K562 (cell line): Measurements from ENCODE around the gene USP19. TPM values are rescaled to one million over a fixed set of nuclear protein-coding genes. Genes with fewer than 3 reads are reported as not detected.

Source experiments
- ARHGAP35 ChIP-seq: fragments of 450-650 bp; IDR thresholded peaks from 2 replicates; pipeline ENCODE4 v1.6.1; 2018; ENCODE audit not compliant: partially characterized antibody
- ARNT ChIP-seq, 2 experiments: fragments of 450-650 bp; IDR thresholded peaks; 2 replicates each; pipeline ENCODE4 v1.6.1; 2016; ENCODE audit warnings: mild to moderate bottlenecking in 1 of 2
- BHLHE40 ChIP-seq: IDR thresholded peaks from 2 replicates; pipeline ENCODE4 v1.6.1; 2011; ENCODE audit warnings: low read length, improper control_type of control experiment
- CBFB ChIP-seq: sonication (generic); formaldehyde crosslinking; IDR thresholded peaks from 2 replicates; pipeline ENCODE4 v1.4.0; 2020; ENCODE audit warnings: mild to moderate bottlenecking, missing genetic modification reagents
- CBX1 ChIP-seq: sonication (generic); IDR thresholded peaks from 2 replicates; pipeline ENCODE4 v1.6.1; 2016; ENCODE audit warnings: antibody characterized with exemption, low read depth, mild to moderate bottlenecking
- GABPB2 ChIP-seq: fragments of 250-450 bp; sonication (Bioruptor Pico); conservative IDR thresholded peaks from 2 replicates; pipeline ENCODE4 v1.5.1; 2021; ENCODE audit warnings: mild to moderate bottlenecking
- HDAC2 ChIP-seq: fragments of 450-650 bp; IDR thresholded peaks from 2 replicates; pipeline ENCODE4 v1.6.1; 2016; ENCODE audit warnings: mild to moderate bottlenecking
- HDAC6 ChIP-seq: IDR thresholded peaks from 2 replicates; pipeline ENCODE4 v1.6.1; 2012; ENCODE audit warnings: low read depth, mild to moderate bottlenecking, control low read depth, inconsistent platforms, low read length, moderate library complexity
- KLF10 ChIP-seq: fragments of 250-450 bp; sonication (Bioruptor Pico); IDR thresholded peaks from 2 replicates; pipeline ENCODE4 v1.6.1; 2021; ENCODE audit warnings: matching md5 sums
- MCM5 ChIP-seq: fragments of 450-650 bp; IDR thresholded peaks from 2 replicates; pipeline ENCODE4 v1.6.1; 2016; ENCODE audit warnings: low read depth
- MLLT1 ChIP-seq, 2 experiments: fragments of 450-650 bp; IDR thresholded peaks; 2 replicates each; pipeline ENCODE4 v1.6.1; 2016
- MTA3 ChIP-seq: fragments of 450-650 bp; formaldehyde crosslinking; IDR thresholded peaks from 2 replicates; pipeline ENCODE4 v1.6.1; 2017; ENCODE audit warnings: mild to moderate bottlenecking, borderline replicate concordance
- MYC ChIP-seq, 2 experiments: fragments of 250-450 bp in 1 of 2; sonication (Bioruptor Pico) in 1 of 2; IDR thresholded peaks; 2 replicates each; pipeline versions ENCODE4 v1.5.1 to v1.6.1; 2012 to 2021; ENCODE audit warnings: low read depth in 2 of 2, borderline replicate concordance in 1 of 2, improper control_type of control experiment in 1 of 2, low read length in 1 of 2, mild to moderate bottlenecking in 1 of 2, moderate library complexity in 1 of 2
- NFXL1 ChIP-seq: fragments of 450-650 bp; formaldehyde crosslinking; IDR thresholded peaks from 2 replicates; pipeline ENCODE4 v1.4.0; 2021; ENCODE audit warnings: mild to moderate bottlenecking
- NR2C1 ChIP-seq, 2 experiments: fragments of 450-650 bp; IDR thresholded peaks; 2 replicates each; pipeline ENCODE4 v1.6.1; 2017; ENCODE audit warnings: mild to moderate bottlenecking in 2 of 2, antibody characterized with exemption in 1 of 2, inconsistent platforms in 1 of 2, missing compliant biosample characterization in 1 of 2, missing genetic modification characterization in 1 of 2
- PTTG1 ChIP-seq: fragments of 450-650 bp; IDR thresholded peaks from 2 replicates; pipeline ENCODE4 v1.6.1; 2016; ENCODE audit warnings: low read depth, mild to moderate bottlenecking, missing genetic modification characterization, missing compliant biosample characterization
- RBFOX2 ChIP-seq: fragments of 200-400 bp; formaldehyde crosslinking; IDR thresholded peaks from 2 replicates; pipeline ENCODE4 v1.6.1; 2017; ENCODE audit warnings: low read depth, mild to moderate bottlenecking, low read length, moderate library complexity
- ZNF12 ChIP-seq: sonication (generic); formaldehyde crosslinking; IDR thresholded peaks from 2 replicates; pipeline ENCODE4 v1.4.0; 2020; ENCODE audit warnings: mild to moderate bottlenecking, missing genetic modification reagents
- ZNF165 ChIP-seq: fragments of 250-450 bp; sonication (Bioruptor Pico); IDR thresholded peaks from 2 replicates; pipeline ENCODE4 v1.4.0; 2020; ENCODE audit warnings: borderline replicate concordance
- ZNF174 ChIP-seq: fragments of 250-450 bp; sonication (Bioruptor Pico); IDR thresholded peaks from 2 replicates; pipeline ENCODE4 v1.4.0; 2020; ENCODE audit warnings: mild to moderate bottlenecking
- ZNF511 ChIP-seq: sonication (generic); formaldehyde crosslinking; IDR thresholded peaks from 2 replicates; pipeline ENCODE4 v1.8.0; 2022; ENCODE audit warnings: mild to moderate bottlenecking, missing genetic modification reagents
- ZNF584 ChIP-seq: fragments of 200-800 bp; sonication (Bioruptor generic); IDR thresholded peaks from 2 replicates; pipeline ENCODE4 v1.6.1; 2016; ENCODE audit warnings: low read depth, mild to moderate bottlenecking, missing genetic modification characterization, missing compliant biosample characterization
- ZNF785 ChIP-seq: fragments of 250-450 bp; sonication (Bioruptor Pico); IDR thresholded peaks from 2 replicates; pipeline ENCODE4 v1.4.0; 2020; ENCODE audit warnings: mild to moderate bottlenecking
- ZNF79 ChIP-seq: fragments of 250-450 bp; sonication (Bioruptor Pico); IDR thresholded peaks from 2 replicates; pipeline ENCODE4 v1.4.0; 2020; ENCODE audit warnings: low read depth, mild to moderate bottlenecking, moderate library complexity
- polyA plus RNA-seq, 8 experiments: library from polyadenylated mRNA; depleted of rRNA in 4 of 8; stranded (reverse) in 5 of 8; unstranded in 3 of 8; fragments of >200 nt; fragmentation: Nextera tagmentation in 2 of 8; fragmentation: Illumina TruSeq in 1 of 8; extraction: Ambion mirVana in 2 of 8; extraction: Trizol in 1 of 8; gene quantifications; 2 replicates each; pipeline versions ENCODE4 v1.2.1 to v1.2.3, GENCODE V29; 2011 to 2014; ENCODE audit warnings: inconsistent platforms in 1 of 8, missing spikeins in 1 of 8
- total RNA-seq, 7 experiments: library from RNA; depleted of rRNA in 6 of 7; stranded (reverse); fragments of >200 nt in 6 of 7; fragmentation: Illumina TruSeq in 2 of 7; extraction: Trizol in 2 of 7; gene quantifications; 2 replicates each; pipeline versions ENCODE4 v1.2.1 to v1.2.3, GENCODE V29; 2011 to 2021; ENCODE audit warnings: low replicate concordance in 1 of 7
- TF ChIP-seq, protein P1 (sequence below): IDR thresholded peaks from 3 replicates; pipeline ENCODE4 v1.6.1; 2011; ENCODE audit warnings: borderline replicate concordance, mild to moderate bottlenecking, moderate library complexity; ENCODE audit not compliant: insufficient read length; ENCODE audit errors: extremely low read depth

The USP19 gene
- total and polyA plus RNA-seq, 9 of the 15 experiments (the other 6 are each of a cell fraction or from before 2014, with no cell fraction given): 0.24 to 65.9 (median 36.9) TPM

GRCh38 chr3:49120438-49121131 lies at the start of gene USP19 (continued):
- TF ChIP-seq, protein P1, sequence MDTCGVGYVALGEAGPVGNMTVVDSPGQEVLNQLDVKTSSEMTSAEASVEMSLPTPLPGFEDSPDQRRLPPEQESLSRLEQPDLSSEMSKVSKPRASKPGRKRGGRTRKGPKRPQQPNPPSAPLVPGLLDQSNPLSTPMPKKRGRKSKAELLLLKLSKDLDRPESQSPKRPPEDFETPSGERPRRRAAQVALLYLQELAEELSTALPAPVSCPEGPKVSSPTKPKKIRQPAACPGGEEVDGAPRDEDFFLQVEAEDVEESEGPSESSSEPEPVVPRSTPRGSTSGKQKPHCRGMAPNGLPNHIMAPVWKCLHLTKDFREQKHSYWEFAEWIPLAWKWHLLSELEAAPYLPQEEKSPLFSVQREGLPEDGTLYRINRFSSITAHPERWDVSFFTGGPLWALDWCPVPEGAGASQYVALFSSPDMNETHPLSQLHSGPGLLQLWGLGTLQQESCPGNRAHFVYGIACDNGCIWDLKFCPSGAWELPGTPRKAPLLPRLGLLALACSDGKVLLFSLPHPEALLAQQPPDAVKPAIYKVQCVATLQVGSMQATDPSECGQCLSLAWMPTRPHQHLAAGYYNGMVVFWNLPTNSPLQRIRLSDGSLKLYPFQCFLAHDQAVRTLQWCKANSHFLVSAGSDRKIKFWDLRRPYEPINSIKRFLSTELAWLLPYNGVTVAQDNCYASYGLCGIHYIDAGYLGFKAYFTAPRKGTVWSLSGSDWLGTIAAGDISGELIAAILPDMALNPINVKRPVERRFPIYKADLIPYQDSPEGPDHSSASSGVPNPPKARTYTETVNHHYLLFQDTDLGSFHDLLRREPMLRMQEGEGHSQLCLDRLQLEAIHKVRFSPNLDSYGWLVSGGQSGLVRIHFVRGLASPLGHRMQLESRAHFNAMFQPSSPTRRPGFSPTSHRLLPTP: no peak
- TF ChIP-seq ZNF79 (CRISPR knock-in tag) (no peak), ZNF785 (CRISPR knock-in tag) (no peak), NR2C1 (IDR thresholded peaks at IDR 0.05) (no peak), NR2C1 (tag; IDR thresholded peaks at IDR 0.05) (peak; percentile 62; the same call in 1 of the 2 replicates), ZNF165 (no peak), MTA3 (peak; percentile 68; the same call in 1 of the 2 replicates), MYC (IDR thresholded peaks at IDR 0.05; ENCODE audit: low read depth, low read length) (peak; percentile 63; the same call in 1 of the 2 replicates), MYC (CRISPR knock-in tag; IDR thresholded peaks at IDR 0.05; ENCODE audit: borderline replicate concordance, low read depth) (no peak), BHLHE40 (no peak), ZNF511 (CRISPR knock-in tag) (peak; percentile 62), PTTG1 (tag) (no peak), ZNF12 (no peak), CBFB (CRISPR knock-in tag) (no peak), HDAC2 (no peak), KLF10 (CRISPR knock-in tag) (no peak), MCM5 (no peak), HDAC6 (no peak), NFXL1 (CRISPR knock-in tag) (no peak), ARHGAP35 (no peak), GABPB2 (CRISPR knock-in tag) (no peak), ARNT (IDR thresholded peaks at IDR 0.05) (no peak), MLLT1 (IDR thresholded peaks at IDR 0.05) (no peak), ZNF584 (CRISPR knock-in tag) (no peak), ZNF174 (no peak), CBX1 (peak; percentile 64; the same call in 1 of the 2 replicates), RBFOX2 (peak; percentile 90)
